ENCODE results near the gene PHACTR3.
"Not testable (repeated sequence)": the region's sequence is repeated elsewhere in the genome, so short reads cannot be mapped to it uniquely, and the experiment has no call there.

PHACTR3 gene

GRCh38 chr20:59603781-59604541 is at the start of gene PHACTR3:
Gene PHACTR3, plus strand, starts transcription at chr20:59604540. Its CDS starts 475 bp downstream, at chr20:59605015.
- DNase-seq (ENCODE audit: low spot score) = no peak

DNA sequence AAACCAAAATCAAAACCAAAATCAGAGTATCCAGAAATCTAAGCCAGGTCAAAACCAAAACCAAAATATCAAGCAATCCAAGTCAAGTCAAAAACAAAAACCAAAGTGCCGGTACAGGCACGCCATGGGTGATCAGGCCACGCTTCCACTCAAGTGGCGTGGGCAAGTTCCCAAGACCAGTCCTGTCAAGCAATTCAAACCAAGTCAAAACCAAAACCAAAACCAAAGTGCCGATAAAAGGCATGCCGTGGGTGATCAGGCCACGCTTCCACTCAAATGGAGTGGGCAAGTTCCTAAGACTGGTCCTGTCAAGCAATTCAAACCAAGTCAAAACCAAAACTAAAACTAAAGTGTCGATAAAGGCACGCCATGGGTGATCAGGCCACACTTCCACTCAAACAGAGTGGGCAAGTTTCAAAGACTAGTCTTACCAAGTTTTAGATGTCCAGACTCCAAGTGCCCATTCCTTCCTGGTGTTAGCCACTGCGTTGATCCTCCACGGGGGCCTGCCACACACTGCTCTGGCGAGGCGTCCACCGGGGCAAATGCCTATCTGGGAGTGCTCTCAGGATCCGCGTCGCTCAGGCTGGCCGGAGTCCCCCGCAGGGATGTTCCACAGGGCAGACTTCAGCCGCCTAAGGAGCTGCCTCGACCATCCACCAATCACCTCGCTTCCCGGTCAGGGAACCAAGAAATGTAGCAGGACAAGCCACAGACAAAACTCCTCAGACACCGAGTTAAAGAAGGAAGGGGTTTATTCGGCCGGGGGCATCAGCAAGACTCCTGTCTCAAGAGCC is 46.4 kb upstream of the PHACTR3 start:
- DNase-seq (ENCODE audit: low spot score) = not testable (repeated sequence)

DNA sequence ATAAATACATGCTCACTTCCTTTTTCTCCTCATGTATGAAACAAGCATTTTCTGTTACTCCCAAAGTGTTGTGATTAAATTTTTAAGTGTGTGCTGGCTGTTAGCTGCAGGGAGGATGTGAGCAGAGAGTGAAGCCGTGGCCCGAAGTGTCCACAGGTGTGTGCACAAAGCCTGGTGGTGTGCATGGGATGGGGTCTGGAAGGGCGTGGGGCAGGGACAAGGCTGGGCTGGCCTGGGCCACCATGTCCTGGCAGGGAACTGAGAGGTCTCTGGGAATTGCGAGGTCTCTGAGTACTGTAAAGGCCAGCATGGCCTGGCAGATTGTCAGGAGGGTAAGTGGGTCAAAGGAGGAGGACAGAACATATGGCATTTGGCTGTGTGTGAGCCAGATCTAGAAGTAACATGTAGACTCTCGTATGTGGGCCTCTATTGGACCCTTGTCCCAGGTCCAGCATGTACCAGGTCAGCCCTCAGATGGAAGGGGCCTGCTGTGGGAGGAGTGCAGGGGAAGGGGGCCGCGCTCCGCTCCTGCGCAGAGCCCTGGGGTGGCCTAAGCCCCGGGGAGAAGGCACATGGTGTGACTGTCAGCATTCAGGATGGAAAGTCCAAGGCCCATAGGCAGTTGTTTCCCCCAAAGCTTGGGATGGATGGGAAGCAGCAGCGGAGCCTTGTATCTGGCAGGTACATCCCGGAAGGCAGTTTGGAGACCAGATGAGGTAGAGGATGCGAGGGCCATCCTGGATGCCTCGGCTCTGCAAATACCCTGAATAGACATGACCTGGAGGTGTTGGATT is 45.1 kb upstream of the PHACTR3 start:
- no peak for DNase-seq (ENCODE audit: low spot score)

GRCh38 chr20:59559863-59560262 is 44.5 kb upstream of the PHACTR3 start:
- DNase-seq (ENCODE audit: low spot score) = no peak

DNA sequence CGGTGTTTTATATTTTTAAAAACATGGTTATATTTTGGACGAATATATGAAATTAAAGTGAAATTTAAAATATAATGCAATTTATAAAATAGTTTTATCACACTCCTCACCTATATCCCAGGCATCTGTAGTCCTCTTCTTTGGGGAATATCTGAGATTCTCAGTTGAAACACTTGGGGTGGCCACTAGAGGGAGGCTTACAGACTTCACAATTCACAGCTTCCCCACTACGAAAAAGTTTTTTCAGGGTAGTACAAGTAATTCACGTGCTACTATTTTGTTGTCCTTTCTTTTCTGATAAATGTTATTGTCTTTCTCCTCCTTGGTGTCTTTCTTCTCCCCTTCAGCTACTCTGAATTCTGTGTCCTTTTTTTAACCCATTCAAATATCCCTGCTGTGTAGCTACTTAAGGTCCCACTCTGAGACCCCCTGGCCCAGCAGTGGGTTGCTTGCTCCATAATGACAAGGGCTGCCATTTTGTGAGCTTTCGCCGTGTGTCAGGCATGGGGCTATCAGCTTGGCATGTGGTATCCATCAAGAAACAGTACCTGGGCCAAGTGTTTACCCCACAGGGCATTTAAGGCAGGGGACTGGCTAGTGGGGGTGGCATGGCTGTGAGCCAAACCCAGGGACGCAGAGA is 43.6 kb upstream of the PHACTR3 start:
- DNase-seq (ENCODE audit: low spot score) = peak; percentile 64

DNA sequence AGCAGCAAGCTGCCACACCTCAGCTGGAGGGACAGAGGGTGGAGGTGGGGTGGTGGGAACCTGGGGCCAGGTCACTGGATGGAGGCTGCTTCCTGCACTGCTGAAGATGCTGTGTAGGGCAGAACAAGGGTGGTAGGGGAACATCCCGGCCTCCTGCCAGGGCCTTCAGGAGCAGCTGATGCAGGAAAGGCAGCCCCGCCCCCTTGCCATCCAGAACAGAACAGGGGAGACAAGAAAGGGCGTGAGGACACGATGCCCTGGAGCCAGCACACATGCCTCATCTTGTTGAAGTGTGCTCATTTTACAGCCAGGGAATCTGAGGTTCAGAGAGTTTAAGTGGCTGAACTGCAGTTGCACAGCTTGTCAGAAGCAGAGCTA is 43.1 kb upstream of the PHACTR3 start:
- no peak for DNase-seq (ENCODE audit: low spot score)

DNA sequence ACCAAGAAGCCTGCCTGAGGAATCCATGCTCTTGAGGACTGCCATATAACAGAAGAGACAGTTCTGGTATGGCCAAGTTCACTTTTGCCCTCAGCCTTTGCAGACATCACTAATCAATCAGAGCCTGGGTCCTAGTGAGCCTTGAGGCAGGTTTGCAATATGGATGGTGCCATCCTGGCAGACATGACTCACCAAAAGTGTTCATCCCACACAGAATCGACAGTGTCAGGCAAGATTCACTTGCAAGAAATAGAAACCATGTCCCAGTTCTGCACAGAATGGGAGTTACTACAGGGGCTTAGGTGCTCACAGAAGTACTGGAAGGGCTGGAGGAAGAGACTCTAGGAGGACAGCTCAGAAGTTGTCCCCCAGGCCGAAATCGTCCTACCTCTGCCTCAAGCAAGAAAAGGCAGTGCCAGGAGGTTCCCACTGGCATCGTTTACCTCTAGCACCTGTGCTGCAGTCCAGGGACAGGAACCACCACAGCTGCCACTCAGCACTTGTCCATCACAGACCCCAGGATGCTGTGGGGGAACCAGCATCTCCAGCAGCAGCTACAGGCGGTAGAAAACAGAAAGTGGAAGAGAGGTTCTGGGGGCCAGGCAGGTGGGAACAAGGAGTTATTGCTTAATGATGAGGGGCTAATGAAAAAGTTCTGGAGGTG is 42.6 kb upstream of the PHACTR3 start:
- DNase-seq (ENCODE audit: low spot score) = no peak

DNA sequence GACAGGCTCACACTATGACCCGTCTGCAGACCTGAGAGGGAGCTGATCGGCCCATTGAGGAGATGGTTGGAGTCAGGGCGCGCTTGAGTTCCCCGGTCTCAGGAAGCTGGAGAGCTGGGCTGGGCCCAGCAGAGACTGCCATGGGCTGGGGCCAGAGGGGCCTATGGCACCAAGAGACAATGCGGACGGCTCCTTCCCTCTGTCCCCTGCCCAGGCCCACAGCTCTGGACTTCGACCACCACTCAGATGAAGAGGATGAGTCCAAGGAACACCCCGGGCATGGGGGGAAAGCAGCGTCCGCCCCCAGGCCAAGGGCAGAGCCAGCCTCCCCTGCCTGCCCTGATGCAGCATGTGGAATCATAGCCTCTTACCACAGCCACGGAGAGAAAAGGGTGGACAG is 40.2 kb upstream of the PHACTR3 start:
- no peak for DNase-seq (ENCODE audit: low spot score)

DNA sequence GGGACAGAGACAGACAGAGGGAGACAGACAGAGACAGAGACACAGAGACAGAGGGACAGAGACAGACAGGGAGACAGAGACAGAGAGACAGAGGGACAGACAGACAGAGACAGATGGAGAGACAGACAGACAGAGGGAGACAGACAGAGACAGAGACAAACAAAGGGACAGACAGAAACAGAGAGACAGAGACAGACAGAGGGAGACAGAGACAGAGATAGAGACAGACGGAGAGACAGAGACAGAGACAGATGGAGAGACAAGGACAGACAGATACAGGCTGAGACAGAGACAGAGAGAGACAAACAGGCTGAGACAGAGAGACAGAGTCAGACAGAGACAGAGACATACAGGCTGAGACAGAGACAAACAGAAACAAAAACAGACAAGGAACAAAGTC is 39.4 kb upstream of the PHACTR3 start:
- no peak for DNase-seq (ENCODE audit: low spot score)

GRCh38 chr20:59565768-59566461 is 38.4 kb upstream of the PHACTR3 start:
- DNase-seq (ENCODE audit: low spot score) = no peak

DNA sequence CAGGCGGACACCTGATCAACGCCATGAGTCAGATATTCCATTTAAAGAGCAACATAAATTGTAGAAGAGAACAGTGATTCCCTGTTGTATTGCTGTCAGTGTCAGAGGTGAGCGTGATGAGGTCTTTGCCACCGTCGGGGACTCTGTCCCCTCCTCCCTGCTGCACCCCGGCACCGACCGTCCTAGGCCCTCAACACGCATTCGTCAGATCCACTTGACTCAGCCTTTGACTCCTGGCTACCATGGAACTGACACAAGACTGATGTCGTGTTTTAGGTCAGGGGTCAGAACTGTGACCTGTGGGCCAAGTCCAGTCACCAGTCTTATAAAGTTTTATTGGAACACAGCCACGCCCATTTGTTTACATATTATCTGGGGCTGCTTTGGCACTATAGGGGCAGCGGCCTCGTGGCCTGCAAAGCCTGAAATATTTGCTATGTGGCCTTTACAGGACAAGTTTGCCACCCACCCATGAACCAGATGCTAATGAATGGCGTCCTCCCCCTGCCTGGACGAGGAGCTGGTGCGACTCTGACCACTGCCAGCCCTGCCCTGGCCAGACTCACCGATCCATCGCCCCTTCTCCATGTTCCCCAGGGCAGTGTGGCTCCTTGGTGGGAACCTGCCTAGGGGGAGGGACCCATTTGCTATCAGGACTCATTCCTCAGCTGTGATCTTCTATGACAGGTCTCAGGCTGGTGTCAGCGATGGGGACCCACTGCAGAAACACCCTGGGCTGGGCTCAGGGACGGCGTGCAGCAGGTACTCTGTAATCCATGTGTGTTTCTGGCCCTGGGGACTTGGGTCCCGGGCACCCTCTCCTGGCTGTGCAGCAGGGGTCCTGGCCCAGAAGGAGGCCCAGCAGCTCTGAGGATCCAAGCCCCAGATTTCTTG is 37.5 kb upstream of the PHACTR3 start:
- DNase-seq (ENCODE audit: low spot score) = no peak

DNA sequence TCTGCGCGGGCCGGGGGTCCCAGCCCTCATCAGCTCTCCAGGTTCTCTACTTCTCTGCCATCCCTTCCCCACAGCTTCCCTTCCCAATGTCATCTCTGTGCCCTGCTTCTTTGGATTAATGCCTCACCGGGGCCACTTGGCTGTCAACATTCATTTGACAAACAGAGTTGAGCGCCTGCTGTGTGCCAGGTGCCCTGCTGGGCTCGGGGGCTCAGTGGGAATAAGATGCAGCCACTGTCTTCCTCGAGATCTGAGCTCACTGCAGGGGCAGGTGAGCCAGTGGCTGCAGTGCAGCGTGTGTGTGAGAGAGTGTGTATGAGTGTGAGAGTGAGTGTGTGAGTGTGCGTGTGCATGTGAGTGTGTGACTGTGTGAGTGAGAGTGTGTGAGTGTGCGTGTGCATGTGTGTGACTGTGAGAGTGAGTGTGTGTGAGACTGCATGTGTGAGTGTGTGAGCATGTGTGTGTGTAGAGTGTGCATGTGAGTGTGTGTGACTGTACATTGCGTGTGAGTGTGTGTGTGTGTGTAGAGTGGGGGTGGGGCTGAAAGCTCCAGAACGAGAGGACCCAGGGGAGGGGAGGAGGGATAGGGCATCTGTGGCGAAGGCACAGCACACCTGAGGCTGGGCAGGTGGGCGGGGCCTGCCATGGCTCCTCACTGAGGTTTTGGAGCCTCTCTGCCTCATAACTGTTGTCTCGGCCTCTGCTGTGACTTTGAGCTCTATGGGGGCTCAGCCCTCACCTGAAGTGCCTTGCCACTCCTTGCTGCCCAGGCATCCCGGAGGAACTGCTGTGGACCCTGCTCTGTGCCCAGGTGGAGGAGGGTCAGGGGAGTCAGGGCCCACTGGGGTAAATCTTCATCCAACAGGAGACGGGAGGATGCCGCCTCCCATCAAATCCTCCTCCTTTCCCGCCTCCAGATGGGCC is 36.5 kb upstream of the PHACTR3 start:
- no peak for DNase-seq (ENCODE audit: low spot score)

DNA sequence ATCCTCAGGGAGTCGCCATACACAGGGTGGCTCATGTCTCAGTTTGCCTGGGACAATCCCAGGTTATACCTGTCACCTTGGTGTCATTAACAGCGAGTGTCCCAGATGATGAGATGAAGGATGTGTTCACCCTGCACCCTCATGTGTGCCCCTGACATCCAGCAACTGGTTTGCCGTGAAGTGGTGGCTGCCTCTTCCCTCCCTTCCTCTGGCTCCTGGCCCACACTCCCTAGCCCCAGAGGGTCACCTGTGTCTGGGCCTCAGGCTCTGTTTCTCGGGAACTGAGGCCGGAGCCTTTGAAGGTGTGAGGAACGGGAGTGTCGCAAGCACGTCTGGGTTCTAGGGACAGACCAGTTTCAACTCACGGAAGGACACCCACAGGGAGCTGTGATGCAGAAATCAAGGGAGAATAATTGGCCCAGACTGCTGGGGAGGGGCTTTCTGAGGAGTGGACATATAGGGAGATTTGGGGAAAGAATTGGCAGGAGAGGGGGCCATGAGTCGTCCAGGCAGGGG is 35.8 kb upstream of the PHACTR3 start:
- no peak for DNase-seq (ENCODE audit: low spot score)

GRCh38 chr20:59569305-59569704 is 35.0 kb upstream of the PHACTR3 start:
- no peak for DNase-seq (ENCODE audit: low spot score)

- no peak for DNase-seq (ENCODE audit: low spot score)
Observed at GRCh38 chr20:59571151-59571550, 33.2 kb upstream of the PHACTR3 start.

DNA sequence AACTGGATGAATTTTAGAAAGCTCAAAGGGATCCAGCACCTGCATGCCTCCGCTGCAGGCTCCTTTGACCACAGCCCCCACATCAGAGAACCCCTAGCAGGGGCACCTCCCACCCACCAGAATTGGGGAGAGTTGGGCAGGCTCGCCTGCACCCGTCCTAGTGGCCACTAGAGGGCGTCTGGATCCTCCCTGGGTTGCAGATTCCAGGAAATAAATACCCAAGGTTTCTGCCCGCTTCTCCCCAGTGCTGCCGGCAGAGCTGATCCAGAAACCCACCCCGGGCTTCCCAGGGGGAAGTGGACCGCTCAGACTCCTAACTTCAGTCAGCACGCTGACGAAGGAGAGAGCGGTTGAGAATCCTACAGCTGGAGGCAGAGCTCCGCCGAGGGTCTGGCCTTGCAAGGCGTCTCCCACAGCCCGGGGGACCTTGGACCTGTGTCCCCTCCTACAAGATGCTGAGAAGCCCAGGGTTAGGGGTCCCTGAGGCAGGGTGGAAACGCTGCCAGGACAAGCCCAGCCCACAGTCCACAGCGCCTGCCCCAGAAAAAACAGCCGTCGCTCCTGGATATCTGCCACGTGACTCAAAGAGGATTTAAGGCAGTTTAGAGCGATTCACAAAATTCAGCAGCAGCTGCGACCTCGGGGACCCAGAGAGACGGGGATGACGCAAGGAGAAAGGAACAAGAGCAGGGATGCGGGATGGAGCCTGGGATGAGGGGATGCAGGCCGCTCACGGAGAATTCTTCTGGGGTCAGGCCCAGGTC is 32.6 kb upstream of the PHACTR3 start:
- DNase-seq (ENCODE audit: low spot score) = peak; percentile 92

GRCh38 chr20:59572515-59572914 is 31.8 kb upstream of the PHACTR3 start:
- DNase-seq (ENCODE audit: low spot score) = no peak

- no peak for DNase-seq (ENCODE audit: low spot score)
Observed at GRCh38 chr20:59573837-59574236, 30.5 kb upstream of the PHACTR3 start.

Measured in HuH-7 (cell line).